ENCODE results near the gene CAST.

GRCh38 chr5:96756985-96757384 is 94.8 kb downstream of the CAST start:
- TF ChIP-seq CTCF (IDR thresholded peaks at IDR 0.05 in 4 of 5, conservative IDR thresholded peaks at IDR 0.05 in 1 of 5): no peak
- no peak for TF ChIP-seq POLR2A (IDR thresholded peaks at IDR 0.05)

All from gastrocnemius medialis (tissue), 4 donors.